AG04449 (cell line): ENCODE measurements around the gene MARS1.

Experiments used
- CTCF ChIA-PET: fragments of 350-600 bp; formaldehyde crosslinking; extraction: SDS; loops from one replicate; lab custom pipeline; 2021; ENCODE audit warnings: antibody characterized with exemption; lab: Yijun Ruan, JAX
- POLR2A ChIA-PET: fragments of 400-600, 350-600 bp; formaldehyde crosslinking; extraction: SDS; loops from one replicate; lab custom pipeline; 2020; ENCODE audit warnings: antibody characterized with exemption, inconsistent platforms; lab: Yijun Ruan, JAX
- DNase-seq: peaks from one replicate; pipeline ENCODE4 v3.0.0-alpha.2; 2010; ENCODE audit warnings: low read depth, low spot score
- H3K4me3 ChIP-seq: 2 replicates; pipeline ENCODE4 v1.5.1; 2011; ENCODE audit warnings: low read depth, mild to moderate bottlenecking, control low read depth, low read length
- CTCF ChIP-seq: IDR thresholded peaks from one replicate; pipeline ENCODE4 v1.5.1; 2011; ENCODE audit warnings: mild to moderate bottlenecking, moderate library complexity, low read length, control low read depth, inconsistent platforms; ENCODE audit not compliant: insufficient read depth; ENCODE audit errors: missing control alignments

Gene MARS1

GRCh38 chr12:57462912-57463253, 25.0 kb upstream of the MARS1 start:
- CTCF ChIA-PET: interaction anchor here (0.8 to 19.6 kb wide), 17 partner anchors 9 to 345 kb away, joined by 3 to 880 read pairs (median 4); partner anchors contain the start of genes ARHGAP9, INHBE, MARS1 and STAC3
- no peak for TF ChIP-seq CTCF
- DNase-seq: no peak
- H3K4me3 ChIP-seq: no peak overlapping the region; the same call in 1 of the 2 replicates
- POLR2A ChIA-PET: interaction anchor here (1.1 kb wide), 2 partner anchors 9 to 11 kb away, joined by 3 to 4 read pairs; no protein-coding TSS in a partner anchor

GRCh38 chr12:57464569-57464968, 23.3 kb upstream of the MARS1 start:
- POLR2A ChIA-PET: interaction anchor here (0.8 kb wide), 1 partner anchor 153 kb away, joined by 4 read pairs; no protein-coding TSS in a partner anchor
- TF ChIP-seq CTCF: no peak
- CTCF ChIA-PET: interaction anchor here (6.1 to 19.6 kb wide), 3 partner anchors 10 to 209 kb away, joined by 59 to 880 read pairs (median 321); partner anchors contain the start of genes ARHGAP9, INHBE, MARS1 and STAC3

GRCh38 chr12:57465030-57465746, 22.7 kb upstream of the MARS1 start:
- ChIA-PET CTCF (interaction anchor here (1.4 to 19.6 kb wide), 5 partner anchors 7 to 251 kb away, joined by 3 to 880 read pairs (median 59); partner anchors contain the start of genes ARHGAP9, INHBE, MARS1 and STAC3), POLR2A (interaction anchor here (0.8 kb wide), 1 partner anchor 153 kb away, joined by 4 read pairs; no protein-coding TSS in a partner anchor)

More at GRCh38 chr12:57464569-57464968, 23.3 kb upstream of the MARS1 start:
- no peak for DNase-seq
- no peak overlapping the region for H3K4me3 ChIP-seq

GRCh38 chr12:57465747-57466505, 21.9 kb upstream of the MARS1 start:
- POLR2A ChIA-PET: interaction anchor here (1.0 kb wide), 1 partner anchor 13 kb away, joined by 3 read pairs; no protein-coding TSS in a partner anchor
- CTCF ChIA-PET: interaction anchor here (0.6 to 19.6 kb wide), 6 partner anchors 8 to 252 kb away, joined by 3 to 880 read pairs (median 32); partner anchors contain the start of genes ARHGAP9, INHBE, MARS1 and STAC3
- no peak overlapping the region for H3K4me3 ChIP-seq
- no peak for TF ChIP-seq CTCF
- no peak for DNase-seq

More at GRCh38 chr12:57465030-57465746, 22.7 kb upstream of the MARS1 start:
- no peak for TF ChIP-seq CTCF
- H3K4me3 ChIP-seq: no peak overlapping the region
- no peak for DNase-seq

GRCh38 chr12:57467212-57467874, 20.5 kb upstream of the MARS1 start:
- CTCF ChIA-PET: interaction anchor here (1.8 to 20.7 kb wide), 2 partner anchors 5 to 10 kb away, joined by 6 to 321 read pairs; partner anchors contain the start of gene GLI1
- TF ChIP-seq CTCF: no peak
- DNase-seq: no peak
- POLR2A ChIA-PET: no interaction called here
- H3K4me3 ChIP-seq: no peak overlapping the region
